HG03108 (cell line): Measurements from ENCODE around the gene VAV2.

Source experiments
- ATAC-seq: cut with Tn5 transposase; IDR thresholded peaks from one replicate; pipeline ENCODE4 v1.9.1; 2021; ENCODE audit warnings: moderate library complexity; ENCODE audit not compliant: unreplicated experiment

VAV2 gene

DNA sequence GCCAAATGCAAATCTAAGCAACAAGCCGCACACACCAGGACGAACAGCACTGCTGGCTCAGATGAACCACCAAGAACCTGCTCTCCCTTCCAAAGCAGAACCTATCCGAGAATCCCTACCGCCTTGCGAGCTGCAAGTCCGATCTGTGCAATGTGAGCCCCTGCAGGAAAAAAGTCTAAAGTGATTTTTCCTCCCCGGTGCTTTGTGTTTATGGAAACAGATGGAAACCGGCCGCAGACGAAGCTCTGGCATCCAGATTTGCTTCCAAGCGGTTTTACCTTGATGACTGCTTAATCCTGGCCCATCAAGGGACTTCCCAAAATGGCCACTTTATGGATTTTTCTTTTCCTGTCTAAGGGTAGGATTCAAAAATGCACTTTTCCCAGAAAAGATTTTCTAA is 112.5 kb downstream of the VAV2 start:
- no peak for ATAC-seq

DNA sequence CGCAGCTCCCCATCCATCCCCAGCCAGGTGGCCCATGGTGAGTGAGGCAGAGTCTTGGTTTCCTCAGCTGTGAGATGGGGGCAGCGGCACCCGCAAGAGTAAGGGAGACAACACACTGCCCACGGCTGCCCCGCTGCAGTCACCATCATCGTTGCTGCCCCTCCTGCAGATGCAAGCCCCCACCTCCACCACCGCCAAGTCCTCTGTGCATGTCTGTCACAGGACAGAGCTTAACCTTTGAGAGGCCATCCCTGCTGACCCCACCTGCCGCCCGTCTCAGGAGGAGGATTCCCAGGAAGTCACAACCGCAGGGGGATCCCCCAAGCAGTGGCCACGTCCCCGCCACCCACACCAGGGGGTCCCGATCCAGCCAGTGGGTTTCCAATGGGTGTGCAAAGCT is 113.7 kb downstream of the VAV2 start:
- ATAC-seq = no peak

DNA sequence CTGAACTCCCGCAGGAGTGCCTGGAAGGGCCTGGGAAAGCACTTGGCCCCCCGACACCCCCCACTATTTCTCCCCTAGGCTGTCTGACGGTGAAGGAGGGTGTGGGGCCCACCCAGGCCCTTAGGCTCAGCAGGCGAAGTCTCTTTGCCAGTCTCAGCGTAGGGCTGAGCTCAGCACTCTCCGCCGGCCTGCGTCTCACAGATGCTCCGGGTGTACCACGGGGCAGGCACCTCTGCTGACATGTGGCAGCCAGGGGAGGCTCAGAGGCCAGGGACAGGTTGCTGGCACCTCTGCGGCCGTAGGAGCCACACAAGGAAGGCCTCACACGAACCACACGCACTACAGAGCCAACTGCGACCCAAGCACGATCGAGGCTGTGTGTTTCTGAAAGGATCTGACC is 114.2 kb downstream of the VAV2 start:
- no peak for ATAC-seq

DNA sequence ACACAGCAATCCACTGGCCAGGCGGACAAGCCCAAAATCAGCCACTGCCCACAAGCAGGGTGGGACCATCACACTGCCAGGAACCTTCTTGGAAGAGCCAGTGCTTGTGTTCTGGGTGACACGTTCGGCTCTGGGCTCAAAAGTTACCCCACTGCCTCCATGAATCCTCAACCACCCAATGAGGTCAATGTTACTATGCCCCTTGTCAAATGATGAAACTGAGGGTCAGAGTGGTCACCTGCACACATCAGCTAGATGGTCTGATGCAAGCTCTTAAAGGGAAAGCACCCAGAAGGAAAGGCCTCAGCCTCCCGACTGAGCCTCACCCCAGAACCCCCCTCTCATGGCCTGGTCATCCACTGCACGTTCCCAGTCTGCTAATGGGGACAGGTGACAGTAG is 114.8 kb downstream of the VAV2 start:
- no peak for ATAC-seq

DNA sequence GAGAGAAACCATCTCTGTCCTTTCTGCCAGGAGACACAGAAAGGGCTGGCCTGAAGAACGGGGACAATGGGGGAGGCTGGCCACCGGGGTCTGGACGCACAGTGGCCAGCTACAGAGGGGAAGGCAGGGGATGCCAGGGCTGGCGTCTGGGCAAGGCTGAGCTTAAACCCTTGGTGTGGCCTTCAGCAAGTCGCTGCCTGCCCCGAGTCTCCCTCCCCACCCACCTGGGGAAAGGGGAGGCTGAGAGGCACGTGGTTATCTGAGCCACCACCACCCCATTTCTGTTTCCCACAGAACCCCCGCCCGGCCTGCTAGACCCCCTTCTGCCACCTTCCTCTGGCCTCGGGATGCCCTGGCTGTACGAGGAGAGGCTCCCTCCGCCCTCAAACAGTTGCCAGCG is 115.3 kb downstream of the VAV2 start:
- no peak for ATAC-seq

DNA sequence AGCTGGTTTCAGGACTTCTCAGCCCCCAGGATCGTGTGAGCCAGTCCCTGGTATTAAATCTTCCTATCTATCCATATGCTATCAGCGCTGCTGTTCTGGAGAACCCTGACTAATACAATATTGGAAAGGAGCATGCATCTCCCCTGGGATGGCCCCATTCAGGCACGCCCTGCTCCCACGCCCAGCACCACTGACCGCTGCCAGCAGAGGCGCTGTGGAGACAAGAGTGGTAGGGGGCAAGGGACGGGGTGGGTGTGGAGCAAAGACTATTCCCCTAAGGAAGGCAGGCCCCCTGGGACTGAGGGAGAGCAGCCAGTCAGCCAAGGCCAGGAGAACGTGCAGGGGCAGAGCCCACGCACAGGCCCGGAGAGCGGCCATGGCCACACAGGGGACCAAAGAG is 116.0 kb downstream of the VAV2 start:
- ATAC-seq = no peak

DNA sequence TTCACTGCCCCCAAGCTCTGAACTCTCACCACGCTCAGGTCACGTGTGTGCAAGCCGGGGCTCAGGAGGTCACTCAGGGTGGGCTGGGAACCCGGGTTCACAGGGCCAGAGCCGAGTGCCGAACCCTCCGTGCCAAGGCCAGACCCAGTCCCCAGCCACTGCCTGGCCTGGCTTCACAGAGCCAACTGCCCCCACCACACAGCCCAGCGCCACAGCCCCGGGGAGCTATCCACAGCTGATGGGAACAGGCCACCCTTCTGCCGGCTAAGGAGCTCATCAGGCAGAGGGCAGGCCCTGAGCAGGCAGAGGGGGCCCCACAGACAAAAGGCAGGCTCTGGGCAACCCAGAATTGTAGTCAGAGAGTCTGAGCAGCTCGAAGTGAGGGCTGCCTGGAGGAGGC is 117.0 kb downstream of the VAV2 start:
- ATAC-seq = no peak

DNA sequence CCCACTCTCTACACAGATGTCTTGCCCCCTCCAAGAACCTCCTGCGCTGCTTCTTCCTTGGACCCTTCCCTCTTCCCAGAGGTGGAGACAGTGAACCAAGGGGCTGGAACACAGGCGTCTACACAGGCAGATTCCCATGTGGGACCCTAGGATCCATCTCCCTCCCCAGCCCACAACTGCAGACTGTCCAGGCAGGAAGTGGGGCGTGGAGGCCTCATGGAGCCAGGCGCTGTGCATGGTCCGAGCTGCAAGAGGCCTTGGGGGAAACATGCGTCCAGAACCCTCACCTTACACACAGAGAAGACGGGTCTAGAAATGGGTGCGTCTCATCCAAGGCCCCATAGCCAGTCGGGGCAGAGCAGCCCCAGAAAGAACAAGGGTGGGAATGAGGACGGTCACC is 117.5 kb downstream of the VAV2 start:
- no peak for ATAC-seq

DNA sequence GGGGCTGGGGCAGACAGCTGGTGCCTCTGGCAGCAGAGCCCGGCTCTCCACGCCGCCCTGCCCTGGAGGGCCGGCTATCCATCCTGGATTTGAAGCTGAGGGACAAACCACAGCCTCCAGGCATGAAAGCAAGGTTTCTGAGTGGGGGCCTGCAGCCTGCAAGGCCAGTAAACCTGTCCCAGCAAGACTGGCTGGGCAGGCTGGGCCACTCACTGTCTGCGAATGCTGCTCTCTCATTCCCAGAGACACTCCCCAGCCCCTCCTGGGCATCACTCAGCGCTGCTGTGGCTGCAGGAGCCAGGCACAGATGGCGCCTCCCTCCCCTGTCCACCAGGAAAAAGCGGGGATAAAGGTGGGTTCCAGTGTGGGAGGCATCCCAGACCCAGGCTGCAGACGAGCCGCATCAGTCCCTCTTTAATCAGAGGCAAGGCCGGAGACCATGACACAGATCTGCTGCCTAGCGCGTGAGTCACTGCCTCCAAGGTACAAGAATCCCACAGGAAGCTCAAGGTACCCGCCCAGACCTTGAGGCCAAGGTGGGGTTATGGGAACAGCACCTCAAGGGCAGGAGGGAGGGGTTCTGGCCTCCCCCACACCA is 118.0 kb downstream of the VAV2 start:
- ATAC-seq = no peak

DNA sequence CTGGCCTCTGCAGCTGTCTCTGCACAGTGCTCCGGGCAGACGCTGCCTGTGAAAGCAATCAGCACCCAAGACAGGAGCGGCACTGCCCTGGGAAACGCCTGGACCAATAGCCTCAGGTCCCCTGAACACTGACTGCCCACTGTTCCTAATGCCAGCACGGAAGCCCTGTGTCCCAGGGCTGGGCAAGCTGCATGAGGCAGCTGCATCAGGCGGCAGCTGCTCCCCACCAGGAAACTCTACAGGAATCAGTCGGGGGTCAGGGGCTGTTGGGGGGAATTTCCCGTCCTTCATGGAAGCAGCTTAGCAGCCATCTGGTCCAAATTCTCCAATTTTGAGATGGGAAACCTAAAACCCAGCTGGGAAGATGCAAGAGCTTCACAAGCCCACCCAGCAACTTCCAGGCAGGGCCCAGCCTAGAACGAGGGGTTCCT is 118.6 kb downstream of the VAV2 start:
- ATAC-seq = no peak

DNA sequence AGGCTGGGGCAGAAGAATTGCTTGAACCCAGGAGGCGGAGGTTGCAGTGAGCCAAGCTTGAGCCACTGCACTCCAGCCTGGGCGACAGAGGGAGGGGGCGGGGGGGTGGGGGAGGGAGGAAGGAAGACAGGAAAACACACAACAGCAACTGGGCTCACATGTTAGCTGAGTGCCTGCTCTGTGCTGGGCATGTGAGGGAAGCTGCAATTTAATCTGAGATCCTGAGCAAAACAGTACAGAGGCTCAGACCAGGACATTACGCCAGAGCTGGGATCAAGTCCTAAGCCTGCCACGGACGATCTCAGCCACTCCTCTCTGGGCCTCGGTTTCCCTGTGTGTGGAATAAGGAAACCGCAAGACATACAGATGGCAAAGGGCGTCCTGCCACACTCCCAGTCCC is 119.1 kb downstream of the VAV2 start:
- ATAC-seq = no peak

DNA sequence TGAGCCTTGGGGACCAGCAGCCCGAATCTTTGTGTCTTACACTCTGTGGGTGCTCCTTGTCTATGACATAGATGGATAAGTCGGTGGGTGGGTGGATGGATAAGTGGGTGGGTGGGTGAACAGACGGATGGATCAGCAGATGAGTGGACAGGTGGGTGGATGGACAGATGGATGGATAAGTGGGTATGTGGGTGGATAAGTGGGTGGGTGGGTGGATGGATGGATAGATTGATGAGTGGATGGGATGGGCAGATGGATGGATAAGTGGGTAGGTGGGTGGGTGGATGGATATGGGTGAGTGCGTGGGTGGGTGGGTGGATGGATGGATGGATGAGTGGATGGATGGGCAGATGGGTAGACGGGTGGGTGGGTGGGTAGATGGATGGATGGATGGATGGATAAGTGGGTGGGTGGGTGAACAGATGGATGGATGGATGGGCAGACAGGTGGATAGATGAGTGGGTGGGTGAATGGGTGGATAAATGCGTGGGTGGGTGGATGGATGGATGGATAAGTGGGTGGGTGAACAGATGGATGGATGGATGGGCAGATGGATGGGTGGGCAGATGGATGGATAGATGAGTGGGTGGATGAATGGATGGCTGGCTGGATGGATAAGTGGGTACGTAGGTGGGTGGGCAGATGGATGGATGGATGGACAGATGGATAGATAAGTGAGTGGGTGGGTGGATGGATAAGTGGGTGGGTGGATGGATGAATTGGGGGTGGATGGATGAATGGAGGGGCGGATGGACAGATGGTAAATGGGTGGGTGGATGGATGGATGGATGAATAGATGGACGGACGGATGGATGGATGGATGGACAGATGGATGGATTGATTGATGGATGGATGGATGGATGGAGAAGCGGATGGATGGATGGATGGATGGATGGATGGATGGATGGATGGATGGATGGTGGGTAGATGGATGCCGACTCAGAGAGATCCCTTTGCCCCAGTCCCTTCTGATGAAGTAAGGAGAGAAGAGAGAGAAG is 121.2 kb downstream of the VAV2 start:
- ATAC-seq = no peak

DNA sequence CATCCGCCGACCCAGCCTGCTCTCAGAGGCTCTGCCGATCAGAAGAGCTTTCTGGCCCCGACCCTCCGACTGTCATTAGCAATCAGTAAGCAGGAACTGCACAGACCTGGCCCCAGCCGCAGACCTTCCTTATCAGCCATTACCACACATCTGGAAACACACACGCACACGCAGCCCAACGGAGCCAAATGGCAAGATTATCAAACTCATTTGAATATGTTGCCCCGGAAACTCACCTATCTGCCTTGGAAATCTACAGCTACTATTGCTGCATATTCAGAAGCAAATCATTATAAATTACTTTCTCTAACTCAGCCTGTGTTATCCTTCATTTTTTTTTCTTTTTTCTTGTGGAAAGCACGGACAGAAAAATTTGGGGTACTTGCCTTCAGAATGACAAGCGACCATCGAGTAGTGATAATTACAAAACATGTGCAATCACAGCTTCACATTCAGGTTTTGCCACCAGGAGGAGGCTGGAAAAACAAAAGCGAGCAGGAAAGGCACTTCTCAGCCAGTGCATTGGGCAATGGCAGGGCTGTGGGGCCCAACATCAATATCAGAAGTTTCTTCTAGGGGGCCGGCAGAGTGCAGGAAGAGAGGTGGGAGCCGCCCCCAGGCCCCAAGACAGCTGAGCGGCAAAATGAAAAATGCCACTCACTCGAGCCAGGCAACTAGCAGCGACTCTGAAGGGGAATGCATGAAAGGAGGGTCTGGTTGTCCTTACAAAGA is 122.3 kb downstream of the VAV2 start:
- no peak for ATAC-seq

DNA sequence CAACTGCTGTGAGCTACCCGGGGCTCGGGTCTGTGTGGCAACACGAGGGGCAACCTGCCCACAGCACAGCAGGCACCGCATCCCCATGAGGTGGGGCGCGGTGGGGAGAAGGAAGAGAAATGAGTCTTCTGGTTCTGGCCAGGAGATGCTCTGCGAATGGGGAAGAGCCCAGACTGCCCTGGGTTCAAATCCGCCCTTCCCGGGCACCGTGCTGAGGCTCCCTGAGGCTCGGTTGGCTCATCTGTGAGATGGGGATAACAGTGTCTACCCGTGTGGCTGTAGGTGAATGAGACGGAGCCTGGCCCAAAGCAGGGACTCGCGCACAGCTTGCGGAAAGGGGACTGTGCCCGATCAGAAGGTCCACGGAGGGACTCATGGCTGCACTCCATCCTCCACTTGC is 123.9 kb downstream of the VAV2 start:
- ATAC-seq = no peak

DNA sequence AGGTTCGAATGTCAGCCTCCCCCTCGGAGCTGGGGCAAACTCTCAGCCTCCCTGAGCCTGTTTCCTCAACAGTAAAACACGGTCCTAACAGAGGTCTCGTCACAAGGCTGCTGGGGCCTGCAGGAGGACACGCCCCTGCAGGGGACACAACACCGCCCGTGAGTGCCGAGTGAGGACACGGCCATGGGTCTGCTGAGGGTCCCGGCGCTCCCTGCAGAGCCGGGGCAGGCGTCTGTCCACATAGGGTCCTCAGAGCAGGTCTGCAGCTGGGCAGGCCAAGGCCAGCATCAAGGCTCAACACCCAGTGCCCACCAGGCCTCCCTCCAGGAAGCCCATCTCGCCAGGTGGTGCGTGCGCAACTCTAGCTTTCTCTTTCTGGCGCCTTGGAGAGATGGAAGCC is 125.2 kb downstream of the VAV2 start:
- no peak for ATAC-seq

DNA sequence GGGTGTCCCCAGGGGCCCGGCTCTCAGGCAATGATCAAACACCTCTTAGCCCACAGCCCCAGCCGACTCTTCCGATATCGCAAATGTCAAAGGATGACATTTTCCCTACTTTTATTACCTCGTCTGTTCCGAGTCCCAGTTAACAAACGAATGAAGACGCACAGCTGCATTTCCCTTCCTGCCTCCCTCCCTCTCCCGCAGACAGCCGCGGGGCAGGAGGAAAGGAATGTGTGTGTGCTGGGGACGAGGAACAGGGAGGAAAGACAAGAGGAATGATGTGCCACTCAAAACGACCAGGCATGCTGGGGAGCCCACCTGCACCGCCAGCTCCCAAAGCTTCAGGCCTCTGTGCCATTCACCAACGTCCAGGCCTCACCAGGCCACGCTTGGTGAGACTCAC is 128.1 kb downstream of the VAV2 start:
- ATAC-seq = no peak

DNA sequence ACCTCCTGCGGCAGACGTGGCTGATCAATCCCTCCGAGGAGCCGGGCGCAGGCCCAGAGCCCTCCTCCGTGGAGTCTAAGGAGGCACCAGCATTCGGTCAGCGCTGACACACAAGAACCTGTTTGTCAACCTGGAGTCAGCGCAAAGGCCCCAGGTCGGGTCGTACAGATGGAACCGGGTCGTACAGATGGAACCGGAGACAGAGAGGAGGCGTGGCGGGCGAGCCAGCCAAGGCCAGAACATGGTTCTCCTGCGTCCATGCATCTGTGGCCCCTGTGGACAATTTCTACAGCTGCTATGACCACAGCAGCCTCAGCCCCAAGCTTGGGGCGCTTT is 128.9 kb downstream of the VAV2 start:
- no peak for ATAC-seq

DNA sequence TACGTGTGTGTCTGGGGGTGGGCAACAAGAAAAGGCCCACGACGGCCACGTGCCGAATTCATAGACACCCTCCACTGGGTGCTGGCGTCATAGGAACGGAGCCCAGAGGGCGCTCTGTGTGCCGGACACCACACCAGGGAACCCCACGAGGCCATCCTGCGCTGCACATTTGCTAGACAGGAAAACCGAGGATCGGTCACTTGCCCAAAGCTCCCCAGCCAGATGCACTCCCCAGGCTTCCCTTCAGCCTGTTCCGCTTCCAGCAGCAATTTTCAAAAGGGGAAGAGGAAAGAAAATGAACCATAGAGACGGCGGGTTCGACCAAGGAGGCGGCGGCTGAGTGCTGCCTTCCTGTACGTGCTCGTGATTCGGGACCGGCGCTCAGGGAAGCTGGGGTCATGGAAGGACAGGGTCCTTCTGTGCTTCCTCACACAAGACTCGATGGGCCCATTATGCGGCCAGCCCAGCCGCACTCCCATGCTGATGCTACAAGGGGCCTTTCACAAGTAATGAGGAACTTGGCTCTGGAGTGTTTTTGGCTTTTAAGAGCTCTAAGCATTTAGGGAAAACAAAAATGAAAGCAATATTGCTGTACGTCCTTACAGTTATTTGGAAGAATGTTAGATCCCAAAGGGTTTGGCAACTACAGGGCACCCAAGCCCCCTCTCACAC is 129.4 kb downstream of the VAV2 start:
- no peak for ATAC-seq

DNA sequence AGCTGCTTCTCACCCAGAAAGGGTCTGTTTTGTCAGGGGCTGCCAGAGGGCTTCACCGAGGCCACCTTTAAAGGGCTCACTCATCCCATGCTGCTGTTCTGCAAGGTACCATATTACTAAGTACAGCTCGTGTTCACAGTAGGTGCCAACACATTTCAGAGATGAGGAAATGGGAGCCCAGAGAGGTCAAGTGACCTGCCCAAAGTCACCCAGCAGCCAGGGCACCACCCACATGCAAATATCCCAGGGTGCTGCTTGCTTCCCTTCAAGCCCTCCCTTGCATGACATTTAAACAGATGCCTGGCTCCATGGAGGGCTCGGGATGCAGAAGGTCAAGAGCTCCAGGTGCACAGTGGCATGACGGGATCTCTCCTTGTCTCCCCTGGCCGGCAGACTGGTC is 130.4 kb downstream of the VAV2 start:
- ATAC-seq = no peak

DNA sequence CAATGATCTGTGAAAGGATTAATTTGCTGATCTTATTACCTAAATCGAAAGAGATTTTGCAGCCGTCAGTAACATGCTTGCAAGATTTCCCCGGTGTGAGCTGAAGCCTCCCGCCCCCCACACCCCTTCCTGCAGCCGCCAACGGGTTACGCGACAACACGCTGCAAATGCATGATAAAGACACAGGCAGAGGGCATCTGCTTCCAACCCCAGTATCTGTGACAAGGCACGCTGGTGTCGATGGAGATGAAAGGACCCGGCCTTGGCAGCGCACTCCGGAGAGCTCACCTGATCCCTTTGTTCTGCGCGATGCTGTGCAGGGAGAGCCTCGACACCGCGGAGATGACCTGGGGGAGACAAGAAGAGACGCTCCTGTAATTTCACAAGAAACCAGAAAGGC is 131.0 kb downstream of the VAV2 start:
- ATAC-seq = no peak

DNA sequence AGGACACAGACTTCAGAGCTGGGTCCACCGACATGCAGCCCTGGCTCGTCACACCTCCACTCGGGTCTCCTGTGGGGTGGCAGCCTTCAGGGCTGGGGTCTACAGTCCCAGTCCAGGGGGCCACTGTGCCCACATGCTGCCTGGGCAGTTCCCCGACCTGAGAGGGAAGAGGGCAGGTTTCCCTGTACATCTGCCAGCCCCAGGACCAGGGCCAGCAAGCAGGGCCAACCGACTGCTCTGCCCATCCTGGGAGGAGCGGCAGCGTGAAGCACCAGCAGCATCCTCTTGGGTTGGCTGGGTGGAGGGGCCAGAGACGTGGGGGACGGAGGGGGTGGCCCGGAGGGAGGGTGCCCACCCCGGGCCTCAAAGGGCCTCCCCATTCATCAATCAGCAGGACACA is 133.4 kb downstream of the VAV2 start:
- ATAC-seq = no peak
